SK-N-SH treated with all-trans-retinoic acid at 6 μM for 48 hours (cell line): ENCODE measurements around the gene AVL9.

Experiments
- ARNTL ChIP-seq: fragments of 450-650 bp; formaldehyde crosslinking; IDR thresholded peaks from 2 replicates; pipeline ENCODE4 v1.5.0; 2020; ENCODE audit warnings: low read depth, mild to moderate bottlenecking, moderate library complexity, borderline replicate concordance
- CSDC2 ChIP-seq: fragments of 250-450 bp; sonication (Bioruptor Pico); IDR thresholded peaks from 2 replicates; pipeline ENCODE4 v1.5.0; 2020; ENCODE audit warnings: mild to moderate bottlenecking, moderate library complexity
- GLIS3 ChIP-seq: fragments of 250-450 bp; sonication (Bioruptor Pico); IDR thresholded peaks from 2 replicates; pipeline ENCODE4 v1.5.0; 2020; ENCODE audit warnings: mild to moderate bottlenecking, moderate library complexity
- RARB ChIP-seq: fragments of 250-450 bp; sonication (Bioruptor Pico); IDR thresholded peaks from 2 replicates; pipeline ENCODE4 v1.8.0; 2021; ENCODE audit warnings: mild to moderate bottlenecking, moderate library complexity
- SNAI2 ChIP-seq: fragments of 250-450 bp; sonication (Bioruptor Pico); IDR thresholded peaks from 2 replicates; pipeline ENCODE4 v1.5.0; 2020; ENCODE audit warnings: mild to moderate bottlenecking, moderate library complexity
- TCF4 ChIP-seq: fragments of 250-450 bp; sonication (Bioruptor Pico); IDR thresholded peaks from 2 replicates; pipeline ENCODE4 v1.8.0; 2021; ENCODE audit warnings: mild to moderate bottlenecking, moderate library complexity, borderline replicate concordance
- ZC3H10 ChIP-seq: fragments of 250-450 bp; sonication (Bioruptor Pico); IDR thresholded peaks from 2 replicates; pipeline ENCODE4 v1.5.1; 2021; ENCODE audit warnings: mild to moderate bottlenecking, moderate library complexity
- ZFP3 ChIP-seq: fragments of 250-450 bp; sonication (Bioruptor Pico); IDR thresholded peaks from 2 replicates; pipeline ENCODE4 v1.5.0; 2020; ENCODE audit warnings: mild to moderate bottlenecking, moderate library complexity
- ZFP30 ChIP-seq: fragments of 450-650 bp; formaldehyde crosslinking; IDR thresholded peaks from 2 replicates; pipeline ENCODE4 v1.5.0; 2022; ENCODE audit warnings: mild to moderate bottlenecking, moderate library complexity
- ZNF565 ChIP-seq: fragments of 450-650 bp; formaldehyde crosslinking; conservative IDR thresholded peaks from 2 replicates; pipeline ENCODE4 v1.5.0; 2020; ENCODE audit warnings: low read depth, mild to moderate bottlenecking, moderate library complexity
- ZNF70 ChIP-seq: fragments of 450-650 bp; formaldehyde crosslinking; IDR thresholded peaks from 2 replicates; pipeline ENCODE4 v1.5.0; 2020; ENCODE audit warnings: mild to moderate bottlenecking, moderate library complexity
- ZNF8 ChIP-seq: fragments of 450-650 bp; formaldehyde crosslinking; IDR thresholded peaks from 2 replicates; pipeline ENCODE4 v1.5.0; 2020; ENCODE audit warnings: mild to moderate bottlenecking, moderate library complexity

- TF ChIP-seq ARNTL (CRISPR knock-in tag) (no peak), ZNF565 (CRISPR knock-in tag) (no peak), ZC3H10 (CRISPR knock-in tag) (no peak), CSDC2 (CRISPR knock-in tag) (no peak), GLIS3 (CRISPR knock-in tag) (no peak), SNAI2 (CRISPR knock-in tag) (no peak), ZFP3 (CRISPR knock-in tag) (no peak), TCF4 (CRISPR knock-in tag) (no peak), ZNF70 (no peak), RARB (CRISPR knock-in tag) (no peak), ZNF8 (CRISPR knock-in tag) (no peak), ZFP30 (no peak)
These were observed 135.7 kb downstream of the AVL9 start for GRCh38 chr7:32631021-32631420.
